ENCODE measurements around the gene PRKAA1. TPM values are rescaled to one million over a fixed set of nuclear protein-coding genes. Genes with fewer than 3 reads are reported as not detected.

PRKAA1 gene
- total and polyA plus RNA-seq, 10 donors: 16.0 to 128 (median 85.2) TPM

GRCh38 chr5:40829748-40830533 is 31.8 kb upstream of the PRKAA1 start:
- intact Hi-C loops (cut with DNase I; ENCODE audit: low total_unique reads): no loop called here
- Histone ChIP-seq H3K36me3 (peaks cover 2 to 94% (median 73%) of the 10 kb centered on the region in 6 donors), H3K27ac (no peak overlapping the region), H3K27me3 (replicated peaks in 1 of 7) (no peaks in the 10 kb centered on the region), H3K4me1 (peaks cover 15 to 58% (median 30%) of the 10 kb centered on the region in 6 donors), H3K4me3 (no peak overlapping the region), H3K9me3 (no peaks in the 10 kb centered on the region)
- WGBS, 5 donors: 91 to 97% (median 92%) methylated on average over 13 of the region's 13 CpGs
- no peak for DNase-seq
- TF ChIP-seq POLR2A (IDR thresholded peaks at IDR 0.05) (no peak), CTCF (IDR thresholded peaks at IDR 0.05 in 8 of 11, conservative IDR thresholded peaks at IDR 0.05 in 3 of 11) (no peak), POLR2AphosphoS5 (IDR thresholded peaks at IDR 0.05) (no peak)

- no peak for DNase-seq
- intact Hi-C loops (cut with DNase I; ENCODE audit: low total_unique reads): no loop called here
- no peak for TF ChIP-seq CTCF (IDR thresholded peaks at IDR 0.05 in 8 of 11, conservative IDR thresholded peaks at IDR 0.05 in 3 of 11)
- no peak for TF ChIP-seq POLR2AphosphoS5 (IDR thresholded peaks at IDR 0.05)
- TF ChIP-seq POLR2A (IDR thresholded peaks at IDR 0.05): no peak
- WGBS, 5 donors: 94 to 100% (median 96%) methylated on average over 3 of the region's 3 CpGs
- H3K27me3 ChIP-seq (replicated peaks in 1 of 7): no peaks in the 10 kb centered on the region
- no peaks in the 10 kb centered on the region for H3K9me3 ChIP-seq
- no peak overlapping the region for H3K27ac ChIP-seq
- H3K4me1 ChIP-seq: peaks cover 12 to 52% (median 26%) of the 10 kb centered on the region in 6 donors
- H3K36me3 ChIP-seq: peaks cover 2 to 94% (median 73%) of the 10 kb centered on the region in 6 donors
- H3K4me3 ChIP-seq: no peak overlapping the region
Observed at GRCh38 chr5:40828690-40829661, 30.8 kb upstream of the PRKAA1 start.

GRCh38 chr5:40828021-40828631 is 30.0 kb upstream of the PRKAA1 start:
- Histone ChIP-seq H3K27ac (no peak overlapping the region), H3K4me1 (peaks cover 3 to 43% (median 18%) of the 10 kb centered on the region in 6 donors), H3K27me3 (replicated peaks in 1 of 7) (no peaks in the 10 kb centered on the region), H3K36me3 (peaks cover 2 to 86% (median 70%) of the 10 kb centered on the region in 6 donors), H3K9me3 (no peaks in the 10 kb centered on the region), H3K4me3 (no peak overlapping the region)
- DNase-seq: no peak
- TF ChIP-seq CTCF (IDR thresholded peaks at IDR 0.05 in 8 of 11, conservative IDR thresholded peaks at IDR 0.05 in 3 of 11) (no peak), POLR2A (IDR thresholded peaks at IDR 0.05) (no peak), POLR2AphosphoS5 (IDR thresholded peaks at IDR 0.05) (no peak)
- intact Hi-C loops (cut with DNase I; ENCODE audit: low total_unique reads): no loop called here
- WGBS, 5 donors: 84 to 95% (median 93%) methylated on average over 3 of the region's 3 CpGs
